ENCODE results near the gene IZUMO1. TPM values are rescaled to one million over a fixed set of nuclear protein-coding genes. Genes with fewer than 3 reads are reported as not detected.
A peak's percentile ranks its signal among the peaks of the same experiment; 100 is the strongest.

Gene IZUMO1
- total and polyA plus RNA-seq, 9 of the 15 experiments (the other 6 are each of a cell fraction or from before 2014, with no cell fraction given), result 0.14 to 2.1 (median 0.73) TPM

- TF ChIP-seq ZC3H4 (CRISPR knock-in tag; IDR thresholded peaks at IDR 0.05; ENCODE audit: borderline replicate concordance) (no peak), DMBX1 (CRISPR knock-in tag; IDR thresholded peaks at IDR 0.05; ENCODE audit: borderline replicate concordance) (no peak), ARID1B (IDR thresholded peaks at IDR 0.05) (0 out of 2 replicates have a peak, but pooled peaks have one; percentile 15), NFIX (CRISPR knock-in tag; IDR thresholded peaks at IDR 0.05; ENCODE audit: low read depth) (no peak)
- TF ChIP-seq, protein P1, sequence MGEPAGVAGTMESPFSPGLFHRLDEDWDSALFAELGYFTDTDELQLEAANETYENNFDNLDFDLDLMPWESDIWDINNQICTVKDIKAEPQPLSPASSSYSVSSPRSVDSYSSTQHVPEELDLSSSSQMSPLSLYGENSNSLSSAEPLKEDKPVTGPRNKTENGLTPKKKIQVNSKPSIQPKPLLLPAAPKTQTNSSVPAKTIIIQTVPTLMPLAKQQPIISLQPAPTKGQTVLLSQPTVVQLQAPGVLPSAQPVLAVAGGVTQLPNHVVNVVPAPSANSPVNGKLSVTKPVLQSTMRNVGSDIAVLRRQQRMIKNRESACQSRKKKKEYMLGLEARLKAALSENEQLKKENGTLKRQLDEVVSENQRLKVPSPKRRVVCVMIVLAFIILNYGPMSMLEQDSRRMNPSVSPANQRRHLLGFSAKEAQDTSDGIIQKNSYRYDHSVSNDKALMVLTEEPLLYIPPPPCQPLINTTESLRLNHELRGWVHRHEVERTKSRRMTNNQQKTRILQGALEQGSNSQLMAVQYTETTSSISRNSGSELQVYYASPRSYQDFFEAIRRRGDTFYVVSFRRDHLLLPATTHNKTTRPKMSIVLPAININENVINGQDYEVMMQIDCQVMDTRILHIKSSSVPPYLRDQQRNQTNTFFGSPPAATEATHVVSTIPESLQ (CRISPR knock-in tag; IDR thresholded peaks at IDR 0.05), result no peak
These were observed 31.7 kb downstream of the IZUMO1 start (continued) for GRCh38 chr19:48714759-48715675.
